Inflammatory macrophage treated with lipopolysaccharide for 4 hours (primary cell): ENCODE data around the gene ANKRD18B.
"Not testable (repeated sequence)": the region's sequence is repeated elsewhere in the genome, so short reads cannot be mapped to it uniquely, and the experiment has no call there.

Source experiments
- DNase-seq: peaks from one replicate; pipeline ENCODE4 v3.0.0-alpha.2; 2020

Gene ANKRD18B

DNA sequence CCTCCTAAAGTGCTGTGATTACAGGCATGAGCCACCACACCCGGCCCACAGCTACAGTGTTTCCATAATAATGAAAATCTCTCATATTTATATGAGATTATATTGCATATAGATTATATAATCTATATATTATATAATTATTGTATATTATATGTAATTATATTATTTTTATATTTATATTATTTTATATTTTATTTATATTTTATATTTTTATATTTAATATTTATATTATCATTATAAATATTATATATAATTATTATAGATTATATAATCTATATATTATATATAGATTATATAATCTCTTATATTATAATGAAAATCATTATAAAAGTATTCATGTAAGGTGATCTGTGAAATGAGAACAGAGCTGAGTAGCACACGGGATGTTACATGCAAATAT, 11.5 kb downstream of the ANKRD18B start:
- DNase-seq = no peak

DNA sequence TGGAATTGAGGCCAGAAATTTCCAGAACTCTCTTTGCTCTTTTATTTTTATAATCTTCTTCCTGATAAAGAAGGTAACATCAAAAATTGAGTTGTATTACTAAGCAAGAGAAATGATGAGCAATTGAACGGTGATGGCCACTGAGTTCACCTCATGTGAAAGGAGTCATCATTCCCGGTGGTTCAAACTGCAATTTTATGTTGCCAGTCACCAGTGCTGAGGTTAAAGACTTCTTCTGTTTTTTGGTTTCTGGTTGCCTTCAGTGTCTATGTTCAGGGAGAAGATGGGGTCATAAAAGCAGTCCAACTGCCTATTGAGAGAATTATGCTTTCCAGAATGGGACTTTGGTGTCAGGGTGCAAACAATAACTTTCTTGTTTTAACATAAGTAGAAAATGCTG, 19.4 kb downstream of the ANKRD18B start:
- not testable (repeated sequence) for DNase-seq

DNA sequence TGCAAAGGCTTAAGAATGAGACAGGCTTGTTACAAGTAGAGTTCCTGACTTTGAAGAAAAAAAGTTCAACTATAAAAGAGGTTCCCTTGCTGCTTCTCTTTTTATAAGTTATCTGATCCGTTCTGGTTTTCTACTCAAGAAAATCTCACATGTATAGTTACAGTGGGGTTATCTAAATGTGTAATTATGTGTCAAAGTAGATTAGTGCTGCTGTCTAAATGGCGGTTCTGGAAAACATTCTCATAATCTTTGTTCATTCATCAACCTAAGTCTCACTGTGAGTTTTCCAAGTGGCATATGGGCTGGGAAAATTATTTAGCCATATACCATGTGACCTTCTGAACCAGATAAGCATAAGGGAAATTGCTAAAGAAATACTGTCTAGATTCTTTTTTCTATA, 21.7 kb downstream of the ANKRD18B start:
- DNase-seq = not testable (repeated sequence)

DNA sequence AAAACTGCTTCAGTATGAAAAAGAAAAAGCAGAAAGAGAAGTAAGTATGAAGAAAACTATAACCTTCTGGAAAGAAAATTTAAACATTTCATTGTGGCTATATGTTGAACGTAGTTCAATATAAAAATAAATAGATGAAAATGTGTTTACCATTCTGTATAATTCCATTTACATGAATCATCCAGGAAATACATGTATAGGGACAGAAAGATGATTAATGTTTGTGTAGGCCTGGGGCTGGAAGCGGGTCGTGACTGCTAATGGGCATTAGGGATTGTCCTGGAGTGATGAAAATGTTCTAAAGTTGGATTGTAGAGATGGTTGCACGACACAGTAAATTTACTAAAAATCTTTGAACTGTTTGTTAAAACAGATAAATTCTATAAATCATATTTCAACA, 24.8 kb downstream of the ANKRD18B start:
- not testable (repeated sequence) for DNase-seq

DNA sequence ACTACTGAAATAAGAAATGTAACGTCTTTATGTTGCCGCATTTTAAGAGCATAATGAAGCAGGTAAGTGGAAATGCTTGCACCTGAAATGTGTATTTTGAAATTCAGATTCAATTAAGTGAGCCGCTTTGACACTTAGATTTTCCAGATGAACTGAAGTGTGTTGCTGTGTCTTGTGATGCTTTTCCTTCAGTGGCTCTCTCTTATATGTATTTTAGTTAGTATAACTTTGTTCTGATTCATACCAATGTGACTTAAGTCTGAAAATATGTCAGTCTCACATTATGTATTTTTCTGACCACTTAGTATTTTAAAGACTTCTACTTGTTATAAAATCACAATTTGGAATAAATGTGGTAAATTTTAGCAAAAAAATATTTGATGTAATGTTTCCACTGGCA, 25.4 kb downstream of the ANKRD18B start:
- not testable (repeated sequence) for DNase-seq

DNA sequence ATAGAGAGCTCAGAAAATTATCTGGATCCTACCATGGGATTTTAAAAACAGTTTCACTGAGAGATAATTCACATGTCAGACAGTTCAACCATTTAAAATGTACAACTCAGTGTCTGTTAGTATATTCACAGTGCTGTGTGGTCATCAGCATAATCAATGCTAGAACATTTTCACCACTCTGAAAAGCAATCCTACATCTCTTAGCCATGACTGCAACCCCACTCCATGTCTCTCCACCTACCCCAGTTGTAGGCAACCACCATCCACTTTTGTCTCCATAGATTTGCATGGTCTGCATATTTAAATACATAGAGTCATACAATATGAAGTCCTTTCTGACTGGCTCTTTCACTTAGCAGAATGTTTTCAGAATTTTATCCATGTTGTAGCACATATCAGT, 27.1 kb downstream of the ANKRD18B start:
- not testable (repeated sequence) for DNase-seq

DNA sequence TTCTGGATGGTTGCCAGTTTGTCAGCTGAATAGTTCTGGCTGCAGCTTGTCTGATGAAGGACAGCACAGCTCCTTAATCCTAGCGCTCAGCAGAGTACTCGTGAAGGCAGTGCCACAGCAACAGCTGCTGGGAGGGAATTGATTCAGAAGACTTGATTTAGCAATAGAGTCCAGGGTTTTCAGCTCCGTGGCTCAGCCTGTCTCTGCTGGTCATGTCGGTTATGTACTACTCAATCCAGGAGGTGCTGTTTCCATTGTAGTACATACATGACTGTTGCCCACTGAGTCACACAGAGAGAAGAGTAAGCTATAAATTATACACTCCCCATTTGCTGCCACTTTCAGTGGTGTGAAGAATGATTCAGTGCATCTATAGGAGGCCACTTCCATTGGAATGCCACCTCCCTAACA, 28.3 kb downstream of the ANKRD18B start:
- not testable (repeated sequence) for DNase-seq

DNA sequence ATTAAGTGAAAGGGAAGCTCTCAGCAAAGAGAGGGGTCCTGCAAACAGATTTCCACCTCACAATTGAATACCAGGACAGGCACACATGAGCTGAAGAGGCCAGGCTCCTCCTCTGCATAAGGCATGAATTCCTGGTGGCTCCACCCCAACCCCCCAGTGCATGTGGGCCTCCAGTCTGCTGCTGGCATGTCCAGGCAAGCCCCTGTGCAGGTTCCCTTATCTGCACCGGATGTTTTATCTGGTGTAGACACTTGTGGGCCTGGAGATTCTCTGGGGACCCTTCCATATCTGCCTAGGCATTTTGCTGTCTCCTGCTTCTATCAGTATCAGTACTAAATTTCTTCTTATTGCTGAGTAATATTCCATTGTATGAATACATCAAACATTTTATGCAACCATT, 36.2 kb downstream of the ANKRD18B start:
- DNase-seq = not testable (repeated sequence)

DNA sequence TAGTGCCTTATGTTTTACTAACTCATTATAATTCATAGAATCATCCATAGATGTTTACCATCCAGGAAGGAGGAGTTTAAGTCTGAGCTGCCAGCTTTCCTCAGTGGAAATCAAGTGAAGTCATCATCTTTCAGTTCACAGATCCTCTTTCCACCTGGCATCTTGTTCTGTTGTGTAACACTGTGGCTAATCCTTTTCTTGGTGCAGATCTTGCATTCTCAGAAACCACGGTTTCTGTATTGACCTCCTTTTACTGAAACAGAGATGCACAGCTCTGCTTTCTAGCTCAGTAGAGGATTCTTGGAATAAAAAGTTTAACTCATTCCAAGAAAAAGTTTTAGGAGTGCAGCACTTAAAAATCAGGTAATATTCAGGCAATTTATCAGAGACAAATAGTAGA, 38.1 kb downstream of the ANKRD18B start:
- DNase-seq = peak; percentile 15

DNA sequence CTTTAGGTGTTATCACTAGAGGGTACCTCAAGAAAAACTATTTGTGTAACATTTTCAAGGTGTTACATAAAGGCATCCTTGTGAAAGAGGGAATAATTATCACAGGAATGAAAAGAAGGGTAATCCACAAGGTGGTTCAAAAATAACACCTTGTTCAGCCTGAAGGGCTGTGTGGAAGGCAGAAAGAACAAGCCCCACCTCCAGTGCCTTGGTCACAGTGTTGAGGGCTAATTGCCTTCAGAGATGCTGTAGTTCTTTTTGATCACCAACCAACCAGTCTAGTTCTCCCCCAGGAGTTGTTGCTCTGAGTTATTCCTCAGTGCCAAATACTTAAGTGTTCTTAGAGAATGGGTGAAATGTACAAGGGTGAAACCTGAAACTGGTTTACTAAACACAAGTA, 43.7 kb downstream of the ANKRD18B start:
- not testable (repeated sequence) for DNase-seq

DNA sequence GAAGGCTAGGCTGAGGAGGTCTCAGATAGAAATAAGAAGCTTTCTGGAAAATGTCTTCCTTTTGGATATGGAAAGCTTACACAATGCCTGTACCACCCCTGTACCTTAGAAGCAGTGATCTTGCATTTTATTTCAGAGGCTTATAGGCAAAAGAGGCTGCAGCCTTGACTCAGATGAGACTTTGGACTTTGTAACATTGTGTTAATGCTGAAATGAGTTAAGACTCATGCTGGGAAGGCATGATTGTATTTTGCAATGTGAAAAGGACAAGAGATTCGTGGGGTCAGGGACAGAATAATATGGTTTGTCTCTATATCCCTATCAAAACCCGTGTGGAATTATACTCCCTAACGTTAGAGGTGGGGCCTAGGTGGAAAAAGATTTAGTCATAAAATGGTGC, 53.7 kb downstream of the ANKRD18B start:
- not testable (repeated sequence) for DNase-seq

DNA sequence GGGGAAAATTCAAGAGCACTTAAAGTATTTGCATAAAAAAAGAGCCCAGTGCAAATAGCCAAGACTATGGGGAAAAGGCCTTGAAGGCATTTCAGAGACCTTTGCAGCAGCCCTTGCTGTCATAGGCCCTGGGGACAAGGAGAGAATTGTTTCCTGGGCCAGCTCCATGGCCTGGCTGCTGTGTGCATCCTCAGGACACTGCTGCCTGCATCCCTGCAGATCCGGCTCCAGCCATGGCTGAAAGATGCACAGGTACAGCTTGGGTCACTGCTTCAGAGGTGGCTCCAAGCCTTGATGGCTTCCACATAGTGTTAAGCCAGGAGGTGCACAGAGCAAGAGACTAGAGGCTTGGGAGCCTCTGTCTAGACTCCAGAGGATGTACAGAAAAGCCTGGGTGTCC, 55.9 kb downstream of the ANKRD18B start:
- DNase-seq = not testable (repeated sequence)

DNA sequence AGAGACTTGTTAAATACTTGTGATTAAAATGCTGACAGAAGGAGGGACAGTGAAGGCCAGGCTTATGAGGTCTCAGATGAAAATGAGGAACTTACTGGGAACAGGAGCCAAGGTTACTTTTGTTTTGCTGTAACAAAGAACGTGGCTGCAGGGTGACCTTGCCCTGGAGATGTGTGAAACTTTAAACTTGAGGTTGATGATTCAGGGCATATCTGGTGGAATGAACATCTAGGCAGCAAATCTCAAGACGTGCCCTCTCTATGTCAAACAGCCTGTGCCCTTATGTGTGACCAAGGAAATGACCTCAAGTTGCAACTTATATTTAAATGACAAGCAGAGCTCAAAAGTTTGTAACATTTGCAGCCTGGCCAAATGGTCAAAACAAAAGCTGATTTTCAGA, 58.6 kb downstream of the ANKRD18B start:
- peak; percentile 4 for DNase-seq

DNA sequence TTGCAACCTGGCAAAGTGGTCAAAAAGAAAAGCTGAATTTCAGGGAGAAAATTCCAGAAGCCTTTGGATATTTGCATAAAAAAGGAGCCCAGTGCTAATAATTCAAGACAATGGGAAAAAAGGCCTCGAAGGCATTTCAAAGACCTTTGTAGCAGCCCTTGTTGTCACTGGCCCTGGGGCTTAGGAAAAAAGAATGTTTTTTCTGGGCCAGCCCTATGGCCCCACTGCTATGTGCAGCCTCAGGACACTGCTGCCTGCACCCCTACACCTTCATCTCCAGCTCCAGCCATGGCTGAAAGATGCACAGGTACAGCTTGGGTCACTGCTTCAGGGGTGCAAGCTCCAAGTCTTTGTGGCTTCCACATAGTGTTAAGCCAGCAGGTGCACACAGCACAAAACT, 62.1 kb downstream of the ANKRD18B start:
- DNase-seq = not testable (repeated sequence)

DNA sequence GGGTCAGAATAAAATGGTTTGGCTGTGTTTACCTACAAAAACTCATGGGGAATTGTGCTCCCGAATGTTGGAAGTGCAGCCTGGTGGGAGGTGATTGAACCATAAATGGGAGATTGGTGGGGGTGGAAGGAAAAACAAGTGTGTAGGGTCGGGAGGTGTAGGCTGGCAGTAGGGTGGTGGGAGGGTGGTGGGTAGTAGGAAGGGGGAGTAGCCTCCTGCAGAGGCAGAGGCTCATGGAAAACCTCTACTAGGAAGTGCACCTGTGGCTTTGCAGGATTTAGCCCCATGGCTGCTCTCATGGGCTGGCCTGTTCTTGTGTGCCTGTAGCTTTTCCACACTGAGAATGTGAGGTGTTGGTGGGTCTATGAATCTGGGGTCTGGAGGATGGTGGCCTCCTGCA, 63.7 kb downstream of the ANKRD18B start:
- DNase-seq = not testable (repeated sequence)

DNA sequence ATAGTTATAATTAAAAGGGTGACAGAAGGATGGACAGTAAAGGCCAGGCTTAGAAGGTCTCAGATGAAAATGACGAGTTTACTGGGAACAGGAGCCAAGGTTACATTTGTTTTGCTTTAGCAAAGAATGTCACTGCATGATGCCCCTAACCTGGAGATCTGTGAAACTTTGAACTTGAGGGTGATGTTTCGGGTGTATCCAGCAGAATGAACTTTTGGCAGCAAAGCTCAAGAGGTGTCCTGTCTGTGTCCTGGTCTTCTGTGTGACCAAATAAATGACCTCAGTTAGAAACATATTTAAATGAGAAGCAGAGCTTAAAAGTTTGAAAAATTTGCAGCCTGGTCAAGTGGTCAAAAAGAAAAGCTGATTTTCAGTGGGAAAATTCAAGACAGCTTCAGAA, 64.8 kb downstream of the ANKRD18B start:
- not testable (repeated sequence) for DNase-seq

DNA sequence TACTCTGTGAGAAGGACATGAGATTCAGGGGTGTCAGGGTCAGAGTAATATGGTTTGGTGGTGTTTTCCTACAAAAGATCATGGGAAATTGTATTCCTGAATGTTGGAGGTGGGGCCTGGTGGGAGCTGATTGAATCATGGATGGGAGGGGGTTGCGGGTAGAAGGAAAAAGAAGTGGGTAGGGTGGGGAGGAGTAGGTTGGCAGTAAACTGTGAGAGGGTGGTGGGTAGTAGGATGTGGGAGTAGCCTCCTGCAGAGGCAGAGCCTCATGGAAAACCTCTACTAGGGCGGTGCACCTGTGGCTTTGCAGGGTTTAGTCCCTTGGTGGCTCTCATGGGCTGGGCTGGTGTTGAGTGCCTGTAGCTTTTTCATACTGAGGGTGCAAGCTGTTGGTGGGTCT, 66.8 kb downstream of the ANKRD18B start:
- DNase-seq = not testable (repeated sequence)

DNA sequence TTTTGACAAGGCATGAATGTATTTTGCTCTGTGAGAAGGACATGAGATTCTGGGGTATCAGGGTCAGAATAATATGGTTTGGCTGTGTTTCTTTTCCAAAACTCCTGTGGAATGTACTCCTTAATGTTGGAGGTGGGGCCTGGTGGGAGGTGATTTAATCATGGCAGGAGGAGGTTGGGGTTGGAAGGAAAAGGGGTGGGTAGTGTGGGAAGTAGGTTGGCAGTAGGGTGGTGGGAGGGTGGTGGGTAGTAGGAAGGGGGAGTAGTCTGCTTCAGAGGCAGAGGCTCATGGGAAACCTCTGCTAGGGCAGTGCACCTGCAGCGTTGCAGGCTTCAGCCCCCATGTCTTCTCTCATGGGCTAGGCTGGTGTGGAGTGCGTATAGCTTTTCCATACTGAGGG, 72.9 kb downstream of the ANKRD18B start:
- not testable (repeated sequence) for DNase-seq

DNA sequence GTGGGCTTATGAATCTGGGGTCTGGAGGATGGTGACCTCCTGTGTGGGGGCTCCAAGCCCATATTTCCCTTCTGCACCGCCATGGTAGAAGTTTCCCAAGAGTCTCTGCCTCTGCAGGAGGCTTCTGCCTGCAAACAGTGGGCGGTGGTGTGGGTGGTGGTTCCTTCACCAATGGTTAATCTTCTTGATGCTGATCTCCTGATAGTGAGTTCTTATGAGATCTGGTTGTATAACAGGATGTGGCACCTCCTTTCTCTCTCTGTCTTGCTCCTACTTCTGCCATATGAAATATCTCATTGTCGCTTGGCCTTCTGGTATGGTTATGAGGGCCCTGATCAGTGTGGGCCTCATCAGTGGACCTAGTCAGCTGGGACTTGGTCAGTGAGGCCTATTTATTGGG, 73.3 kb downstream of the ANKRD18B start:
- not testable (repeated sequence) for DNase-seq

DNA sequence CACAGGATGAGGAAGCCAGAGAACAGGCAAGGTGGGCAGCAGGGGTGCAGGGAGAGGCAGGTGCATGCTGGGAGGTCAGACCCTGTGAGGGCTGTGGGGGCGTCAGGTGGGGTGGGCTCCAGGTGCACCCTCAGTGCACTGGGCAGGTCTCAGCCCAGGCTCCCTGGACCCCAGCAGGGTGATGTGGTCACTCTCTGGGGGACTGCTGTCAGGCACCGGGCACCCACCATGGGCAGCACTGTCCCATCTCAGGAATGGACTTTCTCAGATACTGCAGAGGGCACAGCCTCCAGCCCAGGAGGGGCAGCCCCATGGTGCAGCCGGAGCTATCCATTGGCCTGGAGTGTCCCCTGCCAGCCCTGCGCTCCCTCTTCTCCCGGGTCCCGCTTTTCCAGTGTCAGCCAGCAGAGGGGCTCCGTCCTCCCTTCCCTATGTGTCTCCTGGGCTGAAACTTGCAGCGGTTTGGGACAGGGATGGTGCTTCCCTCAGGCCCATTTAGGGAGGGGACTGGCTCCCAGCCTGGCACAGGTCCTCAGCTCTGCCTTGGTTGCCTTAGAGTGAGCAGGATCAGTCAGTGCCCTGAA, 74.8 kb downstream of the ANKRD18B start:
- DNase-seq = not testable (repeated sequence)

DNA sequence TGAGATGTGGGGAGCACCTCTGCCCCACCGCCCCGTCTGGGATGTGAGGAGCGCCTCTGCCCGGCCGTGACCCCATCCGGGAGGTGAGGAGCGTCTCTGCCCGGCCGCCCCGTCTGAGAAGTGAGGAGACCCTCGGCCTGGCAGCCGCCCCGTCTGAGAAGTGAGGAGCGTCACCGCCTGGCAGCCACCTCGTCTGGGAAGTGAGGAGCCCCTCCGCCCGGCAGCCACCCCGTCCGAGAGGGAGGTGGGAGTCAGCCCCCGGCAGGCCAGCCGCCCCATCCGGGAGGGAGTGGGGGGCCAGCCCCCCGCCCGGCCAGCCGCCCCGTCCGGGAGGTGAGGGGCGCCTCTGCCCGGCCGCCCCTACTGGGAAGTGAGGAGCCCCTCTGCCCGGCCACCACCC, 76.9 kb downstream of the ANKRD18B start:
- DNase-seq = not testable (repeated sequence)

DNA sequence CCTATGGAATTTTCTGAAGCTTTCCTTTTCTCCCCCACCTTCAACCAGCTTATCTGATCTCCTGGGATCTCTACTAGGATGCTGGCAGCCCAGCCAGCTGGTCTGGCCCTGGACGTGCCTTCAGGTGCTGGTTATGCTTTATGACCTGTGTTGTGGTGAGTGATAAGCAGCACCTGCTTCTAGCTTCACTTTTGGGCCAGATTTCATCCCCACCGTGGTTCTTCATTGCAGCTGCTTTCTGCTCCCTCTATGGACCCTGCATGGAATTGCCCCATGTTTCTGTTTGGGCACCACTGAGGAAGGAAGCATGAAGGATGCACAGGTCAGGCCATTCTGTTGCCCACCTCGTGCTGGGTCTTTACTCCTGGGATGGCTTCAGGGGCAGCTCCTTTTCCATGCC, 80.2 kb downstream of the ANKRD18B start:
- DNase-seq = not testable (repeated sequence)

DNA sequence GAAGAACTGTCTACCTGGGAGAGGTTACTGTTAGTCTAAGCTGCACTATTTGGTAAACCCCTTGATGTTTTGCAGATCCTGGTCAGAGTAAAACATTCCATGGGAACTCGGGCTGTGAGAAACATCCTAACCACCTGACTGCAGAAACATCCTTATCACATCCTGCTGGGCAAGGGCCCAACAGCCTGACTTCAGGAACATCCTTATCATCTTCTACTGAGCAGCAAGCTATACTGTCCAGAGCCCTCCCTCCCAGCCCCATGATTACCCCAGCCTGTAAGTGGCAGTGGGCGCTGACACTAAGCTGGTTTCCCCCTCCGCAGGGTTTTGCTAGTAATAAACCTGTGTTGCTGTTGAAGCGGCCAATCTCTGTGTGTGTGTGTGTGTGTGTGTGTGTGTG, 80.9 kb downstream of the ANKRD18B start:
- not testable (repeated sequence) for DNase-seq

DNA sequence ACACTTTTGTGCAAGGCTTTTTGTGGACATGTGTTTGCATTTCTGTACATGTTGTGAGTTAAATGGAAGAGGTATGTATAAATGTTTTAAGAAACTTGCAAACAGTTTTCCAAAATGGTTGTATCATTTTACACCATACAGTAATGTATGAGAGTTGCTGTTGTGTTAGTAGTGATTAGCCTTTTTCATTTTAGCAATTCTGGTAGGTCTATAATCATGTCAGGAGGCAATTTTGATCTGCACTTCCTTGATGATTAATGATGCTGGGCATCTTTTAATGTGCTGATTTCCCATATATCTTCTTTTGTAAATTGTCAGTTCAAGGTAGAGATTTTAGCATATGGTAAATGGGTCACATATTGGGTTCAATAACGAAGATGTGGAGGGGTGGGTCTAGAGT, 87.3 kb downstream of the ANKRD18B start:
- DNase-seq = no peak

DNA sequence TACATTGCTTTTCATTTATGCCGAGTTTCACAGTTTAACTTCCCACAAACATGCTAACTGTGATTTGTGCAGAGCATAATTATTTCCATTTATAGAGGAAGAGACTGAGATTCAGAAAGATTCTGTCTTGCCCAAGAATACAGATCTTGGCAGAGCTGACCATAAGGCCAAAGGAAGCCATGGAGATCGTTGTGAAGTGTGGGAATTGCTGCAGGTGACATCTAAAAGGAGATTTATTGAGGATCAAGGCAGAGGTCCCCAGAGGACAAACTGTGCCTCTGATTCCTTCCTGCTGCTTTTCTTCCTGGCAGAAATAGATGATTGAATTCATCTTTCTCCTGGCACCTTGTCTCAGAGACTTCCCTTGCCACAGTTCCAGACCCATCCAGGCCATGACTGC, 88.4 kb downstream of the ANKRD18B start:
- not testable (repeated sequence) for DNase-seq
